Subcutaneous adipose tissue (tissue), 4 donors: ENCODE data around the gene KCNK13. TPM values are rescaled to one million over a fixed set of nuclear protein-coding genes. Genes with fewer than 3 reads are reported as not detected.

Experiments used
- CTCF ChIP-seq: fragments of 450-650 bp; IDR thresholded peaks from one replicate; pipeline ENCODE4 v1.5.1; 2016; ENCODE audit warnings: low read depth, mild to moderate bottlenecking, control low read depth, antibody characterized with exemption, moderate library complexity
- total RNA-seq, 4 donors: library from RNA; depleted of rRNA; stranded (reverse); fragments of >200 nt; gene quantifications; one replicate each; pipeline ENCODE4 v1.1.0, GENCODE V29; 2016

The KCNK13 gene
- total RNA-seq, 4 donors from 2014 or later, result 0.44 to 7.0 TPM; not detected in 2

DNA sequence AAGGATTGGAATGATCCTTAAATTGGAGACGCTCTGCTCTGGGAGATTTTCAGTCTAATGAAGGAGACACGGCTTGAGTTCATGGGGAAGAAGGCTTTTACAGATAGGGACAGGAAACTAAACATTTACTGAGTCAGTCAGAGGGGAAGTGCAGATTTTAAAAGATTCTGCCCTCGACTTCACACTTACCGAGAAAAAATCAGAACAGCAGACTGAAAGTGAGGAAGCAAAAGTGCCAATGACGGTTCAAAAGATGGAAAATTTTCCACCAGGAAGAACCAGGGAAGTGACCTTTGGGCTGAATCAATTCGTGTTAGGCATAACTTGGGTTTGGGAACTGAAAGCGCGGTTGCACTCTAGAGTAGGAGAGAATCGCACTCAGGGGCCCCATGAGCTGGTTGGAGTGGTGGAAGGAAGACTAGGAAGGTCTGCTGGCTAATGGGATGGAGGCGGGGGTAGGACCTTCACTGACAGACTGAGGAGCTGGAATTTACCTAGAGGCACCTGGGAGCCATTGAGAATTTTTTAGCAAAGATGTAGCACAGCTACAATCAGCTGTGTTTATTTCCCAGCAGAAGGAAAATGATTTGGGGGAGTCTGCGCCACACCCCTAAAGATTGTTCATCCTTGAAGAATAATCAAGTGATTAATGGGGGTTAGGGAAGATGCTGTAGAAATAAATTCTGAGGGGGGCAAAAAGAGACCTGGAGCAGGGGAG is 1.2 kb downstream of the KCNK13 start:
- TF ChIP-seq CTCF, result no peak

DNA sequence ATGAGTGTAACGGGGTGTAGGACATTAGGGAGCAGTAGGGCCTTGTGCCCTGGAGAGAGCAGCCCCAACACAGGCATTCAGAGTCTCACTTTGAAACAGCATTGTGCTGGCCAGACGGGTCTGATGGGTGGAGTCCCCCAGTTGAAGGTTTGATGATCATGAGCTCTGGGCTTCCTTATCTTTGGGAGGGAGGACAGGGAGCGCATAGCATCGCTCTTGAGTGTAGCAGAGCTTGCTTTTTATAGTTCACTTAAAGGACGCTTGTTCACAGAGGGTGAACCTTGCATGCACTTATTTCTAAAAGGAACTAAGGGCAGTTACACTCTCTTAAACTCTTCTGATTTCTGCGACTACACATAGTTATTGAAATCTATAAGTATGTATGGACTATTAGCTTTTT is 10.6 kb downstream of the KCNK13 start:
- TF ChIP-seq CTCF, result no peak

- no peak for TF ChIP-seq CTCF
These were observed 17.8 kb downstream of the KCNK13 start for GRCh38 chr14:90079576-90079975.

- TF ChIP-seq CTCF, result no peak
These were observed 25.6 kb downstream of the KCNK13 start for GRCh38 chr14:90087433-90087832.

- TF ChIP-seq CTCF, result no peak
These were observed 26.4 kb downstream of the KCNK13 start for GRCh38 chr14:90088176-90088575.

DNA sequence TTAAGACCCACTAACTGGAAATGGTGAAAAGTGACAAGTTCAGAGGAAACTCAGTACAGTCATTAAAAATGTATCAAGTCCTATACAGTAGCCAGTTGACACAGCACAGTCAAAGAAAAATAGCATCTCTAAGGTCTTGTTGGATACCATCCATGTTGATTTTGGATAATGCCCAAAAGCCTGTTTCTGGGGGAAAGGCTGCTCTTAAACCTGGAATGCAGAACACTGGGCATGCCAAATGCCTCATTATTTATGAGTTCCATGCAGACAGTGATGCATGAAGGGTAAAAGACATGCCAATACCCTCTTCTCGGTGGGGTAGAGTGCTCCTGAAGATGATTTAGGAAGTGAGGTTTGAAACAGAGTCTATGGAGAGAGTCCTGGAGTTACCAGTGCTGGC is 29.6 kb downstream of the KCNK13 start:
- no peak for TF ChIP-seq CTCF

GRCh38 chr14:90093942-90094595 is 32.3 kb downstream of the KCNK13 start:
- TF ChIP-seq CTCF, result no peak
